Central memory CD8-positive, alpha-beta T cell (primary cell): ENCODE measurements around the gene POLR3E.
A peak's percentile ranks its signal among the peaks of the same experiment; 100 is the strongest.

Source experiments
- ATAC-seq: fragments of 150-1000 bp; cut with Tn5 transposase; replicated peaks from 2 replicates; pipeline ENCODE4 v1.10.0; 2022; ENCODE audit warnings: mild to moderate bottlenecking, moderate FRiP score, moderate number of reproducible peaks; ENCODE audit not compliant: poor library complexity, severe bottlenecking; ENCODE audit errors: extremely low read depth
- DNase-seq, 2 donors: peaks; one replicate each; pipeline ENCODE4 v3.0.0; 2021; ENCODE audit warnings: low spot score in 2 of 2
- H3K27ac Mint-ChIP-seq: one replicate; pipeline ENCODE4 v1.8.0; 2022; ENCODE audit warnings: low read depth, mild to moderate bottlenecking, moderate library complexity, mixed read lengths
- H3K27me3 Mint-ChIP-seq: one replicate; pipeline ENCODE4 v1.8.0; 2022; ENCODE audit warnings: mixed read lengths
- H3K36me3 Mint-ChIP-seq: one replicate; pipeline ENCODE4 v1.8.0; 2022; ENCODE audit warnings: mild to moderate bottlenecking, moderate library complexity, mixed read lengths; ENCODE audit not compliant: insufficient read depth
- H3K4me1 Mint-ChIP-seq: one replicate; pipeline ENCODE4 v1.8.0; 2022; ENCODE audit warnings: mixed read lengths
- H3K4me3 Mint-ChIP-seq: one replicate; pipeline ENCODE4 v1.8.0; 2022; ENCODE audit warnings: mild to moderate bottlenecking, moderate library complexity, mixed read lengths
- H3K9me3 Mint-ChIP-seq: one replicate; pipeline ENCODE4 v1.8.0; 2022; ENCODE audit warnings: mixed read lengths

Gene POLR3E

DNA sequence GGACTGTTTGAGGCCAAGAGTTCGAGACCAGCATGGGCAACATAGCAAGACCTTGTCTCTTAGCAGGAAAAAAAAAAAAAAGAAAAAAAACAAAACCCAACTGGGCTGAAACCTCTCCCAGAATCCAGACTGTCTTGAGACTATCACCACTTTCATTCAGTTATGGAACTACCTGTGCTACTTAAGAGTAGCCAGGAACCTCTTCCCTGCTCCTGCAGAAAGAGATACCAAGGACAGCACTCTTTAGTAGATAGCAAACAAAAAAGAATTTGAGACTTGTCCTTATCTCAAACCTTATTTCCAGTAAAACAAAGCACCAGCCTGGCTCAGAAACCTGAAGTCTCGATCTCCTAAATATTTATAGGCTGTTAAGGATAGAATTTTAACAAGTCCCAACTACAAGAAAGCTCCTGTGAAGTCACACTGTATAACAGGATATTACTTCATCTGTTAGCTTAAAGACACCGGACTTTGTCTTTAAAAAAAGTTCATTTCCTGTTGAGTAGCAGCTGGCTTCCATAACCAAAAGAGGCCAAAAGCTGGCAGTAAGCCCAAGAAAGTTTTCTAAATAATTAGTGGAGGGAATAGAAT, 72.1 kb downstream of the POLR3E start:
- no peaks in the 10 kb centered on the region for H3K9me3 Mint-ChIP-seq
- DNase-seq (no peak), ATAC-seq (no peak)
- H3K4me3 Mint-ChIP-seq, result peak overlapping the region; percentile 46
- H3K27ac Mint-ChIP-seq, result peak overlapping the region; percentile 32
- peaks cover 22% of the 10 kb centered on the region for H3K36me3 Mint-ChIP-seq
- no peaks in the 10 kb centered on the region for H3K27me3 Mint-ChIP-seq
- peaks cover 57% of the 10 kb centered on the region for H3K4me1 Mint-ChIP-seq

DNA sequence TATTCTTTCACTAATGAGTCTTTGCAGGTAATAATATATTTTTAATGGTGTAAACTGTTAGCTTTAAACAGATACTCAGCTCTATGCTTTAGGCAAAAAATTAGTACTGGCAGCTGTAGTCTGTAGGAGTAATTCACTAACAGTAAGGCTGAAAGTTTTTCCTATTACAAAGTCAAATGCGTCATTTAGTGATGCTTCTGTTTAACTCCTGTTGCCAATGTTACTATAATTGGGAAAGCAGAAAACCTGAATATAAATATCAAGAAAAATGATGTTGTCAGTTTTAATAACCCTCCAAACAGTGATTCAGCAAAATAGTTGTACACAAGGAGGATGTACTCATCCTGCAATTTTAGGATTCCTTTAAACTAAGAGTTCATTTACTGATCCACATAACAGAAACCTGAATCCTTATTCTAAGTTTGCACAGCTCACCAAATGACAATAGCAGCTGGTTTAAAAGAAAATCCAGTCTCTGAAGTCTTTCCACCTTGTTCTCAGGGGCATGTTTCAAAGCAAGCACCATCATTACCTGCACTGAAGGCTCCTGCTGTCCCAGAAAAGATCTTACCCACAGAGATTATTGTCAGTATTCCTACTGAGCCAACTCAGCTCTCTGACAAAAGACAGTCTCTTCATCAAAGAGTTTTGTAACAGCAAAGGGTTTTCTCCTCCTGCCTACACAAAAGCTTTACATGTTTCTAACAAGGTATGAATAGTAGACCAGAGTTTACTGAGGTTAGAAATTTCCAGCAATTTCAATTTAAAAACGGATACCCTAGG, 73.0 kb downstream of the POLR3E start:
- H3K27ac Mint-ChIP-seq, result no peak overlapping the region
- H3K36me3 Mint-ChIP-seq, result peaks cover 19% of the 10 kb centered on the region
- DNase-seq, result no peak
- ATAC-seq, result no peak
- no peaks in the 10 kb centered on the region for H3K27me3 Mint-ChIP-seq
- H3K4me3 Mint-ChIP-seq, result no peak overlapping the region
- no peaks in the 10 kb centered on the region for H3K9me3 Mint-ChIP-seq
- H3K4me1 Mint-ChIP-seq, result peaks cover 59% of the 10 kb centered on the region

DNA sequence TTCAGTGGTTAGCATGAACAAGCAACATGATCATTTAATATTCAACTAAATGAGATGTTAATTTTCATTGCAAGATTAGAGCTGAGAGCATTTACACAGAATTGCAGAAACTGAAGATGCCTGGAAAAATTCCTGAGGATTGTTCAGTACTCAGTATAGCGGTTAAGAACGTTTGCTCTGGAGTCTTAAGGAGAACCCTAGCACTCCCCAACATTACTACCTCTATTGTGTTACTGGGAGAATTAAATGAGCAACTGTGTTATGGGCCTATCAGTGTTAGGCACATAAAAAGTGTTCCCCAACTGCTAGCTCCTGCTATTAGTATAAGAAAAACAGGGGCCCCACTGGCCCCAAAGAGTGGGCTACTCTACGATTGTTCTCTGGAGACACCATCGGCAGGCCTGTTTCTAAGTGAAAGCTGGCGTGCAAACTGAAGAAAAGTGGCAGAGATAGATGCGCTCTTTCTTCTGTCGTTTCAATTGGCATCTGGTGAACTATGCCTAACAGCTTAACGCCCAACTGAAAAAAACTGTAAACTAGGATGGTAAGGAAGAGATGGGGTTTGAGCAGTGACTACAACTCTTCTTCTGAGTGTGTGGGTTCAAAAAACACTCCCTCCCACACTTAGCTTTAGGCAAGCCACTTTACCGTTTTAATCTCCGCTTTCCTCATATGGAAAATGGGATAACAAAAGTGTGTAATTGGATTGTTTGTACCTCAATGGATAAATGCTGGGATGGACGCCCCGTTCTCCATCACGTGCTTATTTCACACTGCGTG, 75.9 kb downstream of the POLR3E start:
- ATAC-seq (no peak), DNase-seq (no peak)
- Mint-ChIP-seq H3K27me3 (no peaks in the 10 kb centered on the region), H3K36me3 (peaks cover 22% of the 10 kb centered on the region), H3K4me1 (peaks cover 46% of the 10 kb centered on the region), H3K4me3 (peak overlapping the region; percentile 93), H3K27ac (peak overlapping the region; percentile 96), H3K9me3 (no peaks in the 10 kb centered on the region)

DNA sequence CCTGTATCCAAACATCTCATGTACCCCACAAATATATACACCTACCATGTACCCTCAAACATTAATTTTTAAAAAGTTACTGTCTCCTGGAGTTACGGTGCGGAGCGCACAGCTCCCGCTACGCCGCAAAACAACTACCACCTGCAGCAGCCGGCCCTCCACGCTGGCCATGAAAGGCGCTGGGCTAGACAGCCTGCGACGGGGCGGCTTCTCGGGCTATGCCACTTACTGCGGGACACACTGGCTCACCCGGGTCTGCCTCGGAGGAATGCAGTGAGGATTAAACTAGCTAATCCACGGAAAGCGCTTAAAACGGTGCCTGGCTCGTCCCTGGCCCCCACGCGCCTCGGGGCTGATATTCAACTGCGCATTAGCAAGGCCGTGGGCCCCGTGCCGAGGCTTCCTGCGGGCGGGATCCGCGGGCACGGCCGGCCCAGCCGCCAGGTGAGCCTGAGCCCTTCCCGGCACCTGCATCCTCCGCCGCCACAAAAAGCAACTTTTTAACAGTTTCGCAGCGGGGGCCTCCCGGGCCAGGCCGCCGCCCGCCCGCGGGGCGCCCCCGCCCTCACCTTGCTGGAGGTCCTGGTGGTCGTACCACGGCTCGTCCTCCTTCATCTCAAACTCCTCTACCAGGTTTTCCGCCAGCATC, 76.6 kb downstream of the POLR3E start:
- H3K9me3 Mint-ChIP-seq, result no peaks in the 10 kb centered on the region
- peaks cover 22% of the 10 kb centered on the region for H3K36me3 Mint-ChIP-seq
- peak overlapping the region; percentile 96 for H3K27ac Mint-ChIP-seq
- H3K4me3 Mint-ChIP-seq, result peak overlapping the region; percentile 93
- DNase-seq (peak; percentile 14 to 28), ATAC-seq (peak; percentile 27)
- no peaks in the 10 kb centered on the region for H3K27me3 Mint-ChIP-seq
- peaks cover 46% of the 10 kb centered on the region for H3K4me1 Mint-ChIP-seq

DNA sequence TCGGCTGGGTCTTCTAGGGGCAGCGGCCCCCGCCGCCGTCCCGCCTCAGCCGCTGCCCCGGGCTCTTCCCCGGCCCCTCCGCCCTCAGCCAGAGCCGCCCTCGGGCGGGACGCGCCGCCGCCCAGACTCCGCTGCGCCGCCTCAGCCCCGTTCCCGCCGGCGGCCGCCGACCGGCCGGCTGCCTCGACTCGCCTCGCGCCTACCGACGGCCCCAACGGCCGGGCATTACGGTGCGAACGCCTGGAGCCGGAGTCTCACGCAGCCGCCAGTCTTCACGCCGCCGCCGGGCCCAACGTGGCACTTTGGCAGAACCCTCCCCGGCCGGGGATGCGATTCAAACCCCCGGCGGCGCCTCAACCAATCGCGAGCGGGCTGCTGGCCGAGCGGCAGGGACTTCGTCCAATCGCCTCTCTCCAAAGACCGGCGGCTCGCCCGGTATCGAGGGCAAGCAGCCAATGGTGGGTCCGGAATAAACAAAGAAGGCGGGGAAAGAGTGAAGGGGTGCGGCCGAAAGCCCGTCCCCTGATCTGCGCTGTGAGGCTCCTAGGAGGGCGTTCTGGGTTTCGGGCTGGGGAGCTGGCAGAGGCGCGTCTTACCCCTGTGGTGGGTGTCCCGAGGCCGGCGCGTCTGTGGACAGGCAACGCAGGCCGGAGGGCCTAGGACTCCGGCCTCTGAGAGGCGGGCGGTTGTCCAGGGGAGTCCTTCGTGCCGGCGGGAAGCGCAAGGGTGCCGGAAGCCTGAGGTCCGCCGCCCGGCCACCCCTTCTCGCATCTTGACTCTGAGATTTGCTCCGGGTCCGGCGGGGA, 77.3 kb downstream of the POLR3E start, which contains the start of gene CDR2:
Gene CDR2, minus strand, starts transcription at position 309 of the 806 bp plus-strand sequence. CDS start 310 bp downstream, outside the sequence.
- peaks cover 40% of the 10 kb centered on the region for H3K4me1 Mint-ChIP-seq
- no peaks in the 10 kb centered on the region for H3K9me3 Mint-ChIP-seq
- DNase-seq (peak; percentile 95 to 97), ATAC-seq (peak; percentile 93)
- H3K4me3 Mint-ChIP-seq, result peak within 1 kb of the TSS; percentile 93
- no peaks in the 10 kb centered on the region for H3K27me3 Mint-ChIP-seq
- peaks cover 22% of the 10 kb centered on the region for H3K36me3 Mint-ChIP-seq
- peak within 1 kb of the TSS; percentile 96 for H3K27ac Mint-ChIP-seq

DNA sequence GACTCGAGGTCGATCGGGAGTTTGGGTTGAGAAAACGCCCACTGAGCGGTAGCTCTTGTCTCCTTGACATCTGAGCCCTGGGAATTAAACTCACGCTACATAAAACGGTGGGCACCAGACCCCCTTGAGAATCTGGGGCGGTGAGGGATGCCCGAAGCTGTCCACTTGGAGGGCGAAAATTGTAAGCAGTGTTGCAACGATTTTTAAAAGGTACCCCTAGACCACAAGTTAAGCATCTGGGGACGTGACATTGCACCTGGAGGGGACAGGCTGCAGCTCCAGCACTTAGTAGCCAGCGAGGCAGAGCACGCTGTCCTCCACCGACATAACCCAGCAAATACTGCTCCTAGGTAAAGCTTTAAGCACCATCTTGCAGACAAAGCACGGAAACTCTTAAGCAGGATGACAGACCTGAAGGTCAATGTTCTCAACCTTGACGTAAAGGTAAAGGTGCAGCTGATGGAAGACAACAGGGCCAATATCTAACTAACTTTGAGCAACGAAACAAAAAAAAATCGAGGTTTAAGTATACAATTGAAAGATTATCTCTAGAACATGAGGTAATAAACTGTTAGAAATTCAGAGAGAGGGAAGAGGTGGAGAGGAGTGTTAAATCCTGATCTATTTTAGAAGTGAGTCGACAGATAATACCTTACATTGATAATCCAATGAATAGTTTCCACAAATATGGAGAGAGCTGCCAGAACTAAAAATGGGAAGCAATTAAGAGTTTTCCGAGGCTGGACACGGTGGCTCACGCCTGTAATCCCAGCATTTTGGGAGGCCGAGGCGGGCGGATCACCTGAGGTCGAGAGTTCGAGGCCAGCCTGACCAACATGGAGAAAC, 78.1 kb downstream of the POLR3E start:
- Mint-ChIP-seq H3K27ac (peak overlapping the region; percentile 90), H3K4me3 (peak overlapping the region; percentile 93), H3K9me3 (no peaks in the 10 kb centered on the region), H3K4me1 (peaks cover 38% of the 10 kb centered on the region), H3K27me3 (no peaks in the 10 kb centered on the region), H3K36me3 (peaks cover 22% of the 10 kb centered on the region)
- ATAC-seq, result no peak
- DNase-seq, result no peak

DNA sequence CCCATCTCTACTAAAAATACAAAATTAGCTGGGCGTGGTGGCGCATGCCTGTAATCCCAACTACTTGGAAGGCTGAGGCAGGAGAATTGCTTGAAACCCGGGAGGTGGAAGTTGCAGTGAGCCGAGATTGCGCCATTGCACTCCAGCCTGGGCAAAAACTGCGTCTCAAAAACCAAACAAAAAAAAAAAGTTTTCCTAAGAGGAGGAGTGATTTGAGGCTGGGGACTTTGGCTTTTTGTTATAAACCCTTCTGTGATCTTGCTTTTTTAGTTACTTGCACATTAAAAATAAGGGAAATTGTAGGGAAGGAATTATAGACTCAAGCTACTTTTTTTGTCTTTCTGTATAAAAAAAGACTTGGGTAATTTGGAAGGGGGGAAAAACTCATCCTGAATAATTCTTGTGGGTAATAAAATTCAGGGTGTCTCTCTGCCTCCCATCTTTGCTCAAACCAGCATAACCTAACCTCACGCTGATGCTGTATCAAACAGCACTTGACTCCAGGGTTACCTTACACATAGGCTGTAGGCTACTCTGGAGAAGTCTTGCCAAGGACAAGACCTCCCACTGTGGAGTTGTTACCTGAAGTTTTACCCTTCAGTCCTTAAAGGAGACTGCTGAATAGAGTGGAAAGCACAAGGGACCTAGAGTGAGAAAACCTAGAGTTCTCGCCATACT, 78.9 kb downstream of the POLR3E start:
- Mint-ChIP-seq H3K4me3 (peak overlapping the region; percentile 93), H3K4me1 (peaks cover 38% of the 10 kb centered on the region), H3K9me3 (no peaks in the 10 kb centered on the region), H3K27ac (no peak overlapping the region), H3K36me3 (peaks cover 19% of the 10 kb centered on the region), H3K27me3 (no peaks in the 10 kb centered on the region)
- no peak for ATAC-seq
- no peak for DNase-seq

DNA sequence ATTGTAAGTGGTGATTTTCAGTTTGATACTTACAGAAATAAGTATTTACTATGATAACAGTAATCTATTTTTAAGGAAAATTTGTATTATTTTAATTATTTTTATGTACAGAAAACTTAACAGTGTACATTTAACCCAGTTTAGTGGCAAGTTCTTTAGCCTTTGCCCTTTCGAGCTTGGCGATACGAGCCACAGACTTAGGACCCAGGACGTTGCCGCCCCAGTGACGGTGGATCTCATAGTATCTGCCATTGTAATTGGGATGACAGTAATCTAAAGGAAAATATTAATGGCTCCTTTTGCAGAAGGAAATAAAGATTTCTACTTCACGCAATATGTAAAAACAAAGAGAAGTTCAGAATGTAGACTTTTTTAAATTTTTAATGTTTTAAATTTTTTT, 82.4 kb downstream of the POLR3E start:
- no peak overlapping the region for H3K4me3 Mint-ChIP-seq
- H3K9me3 Mint-ChIP-seq, result no peaks in the 10 kb centered on the region
- H3K4me1 Mint-ChIP-seq, result peaks cover 11% of the 10 kb centered on the region
- ATAC-seq (no peak), DNase-seq (no peak)
- H3K36me3 Mint-ChIP-seq, result peaks cover 5% of the 10 kb centered on the region
- H3K27me3 Mint-ChIP-seq, result no peaks in the 10 kb centered on the region
- H3K27ac Mint-ChIP-seq, result no peak overlapping the region

DNA sequence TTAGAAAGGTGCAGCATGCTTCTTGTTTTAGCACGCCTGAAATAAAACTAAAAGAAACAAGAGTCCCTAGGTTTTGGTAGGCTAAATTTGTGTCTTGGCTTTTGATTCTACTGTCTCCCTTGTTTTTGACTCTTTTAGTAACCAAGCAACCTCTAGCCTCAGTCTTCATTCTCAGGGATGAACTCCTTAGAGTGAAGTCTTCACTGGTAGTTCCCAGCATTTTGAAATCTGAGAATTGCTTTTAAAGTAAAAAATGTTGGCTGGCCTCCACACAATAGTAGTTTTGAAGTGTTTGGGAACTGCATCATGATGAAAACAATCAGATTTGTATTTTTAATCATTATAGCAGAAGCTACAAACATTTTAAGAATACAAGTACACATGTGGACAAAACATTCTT, 83.3 kb downstream of the POLR3E start:
- no peaks in the 10 kb centered on the region for H3K27me3 Mint-ChIP-seq
- no peak for DNase-seq
- H3K4me3 Mint-ChIP-seq, result no peak overlapping the region
- H3K4me1 Mint-ChIP-seq, result peaks cover 2% of the 10 kb centered on the region
- H3K27ac Mint-ChIP-seq, result no peak overlapping the region
- H3K36me3 Mint-ChIP-seq, result no peaks in the 10 kb centered on the region
- ATAC-seq, result no peak
- no peaks in the 10 kb centered on the region for H3K9me3 Mint-ChIP-seq

DNA sequence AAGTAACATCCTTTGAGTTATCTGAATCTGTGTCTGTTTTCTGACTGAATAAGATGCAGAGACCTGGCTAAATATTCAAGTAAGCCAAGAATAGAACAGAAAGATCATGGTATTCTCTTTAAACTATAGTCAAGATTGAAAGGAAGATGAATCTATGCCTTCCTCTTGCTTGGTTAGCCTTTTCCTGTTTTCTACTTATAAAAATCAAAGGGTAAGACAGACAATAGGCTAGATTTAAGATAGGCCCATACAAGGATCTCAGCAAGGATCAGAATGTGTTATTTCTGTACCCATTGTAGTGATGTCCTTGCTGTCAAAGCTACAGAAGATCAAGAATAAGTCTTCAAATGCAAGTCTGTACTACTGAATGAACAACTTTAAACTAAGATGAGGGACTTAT, 84.2 kb downstream of the POLR3E start:
- no peaks in the 10 kb centered on the region for H3K27me3 Mint-ChIP-seq
- H3K27ac Mint-ChIP-seq, result no peak overlapping the region
- no peak overlapping the region for H3K4me3 Mint-ChIP-seq
- DNase-seq, result no peak
- no peaks in the 10 kb centered on the region for H3K36me3 Mint-ChIP-seq
- no peaks in the 10 kb centered on the region for H3K9me3 Mint-ChIP-seq
- no peak for ATAC-seq
- H3K4me1 Mint-ChIP-seq, result no peaks in the 10 kb centered on the region

DNA sequence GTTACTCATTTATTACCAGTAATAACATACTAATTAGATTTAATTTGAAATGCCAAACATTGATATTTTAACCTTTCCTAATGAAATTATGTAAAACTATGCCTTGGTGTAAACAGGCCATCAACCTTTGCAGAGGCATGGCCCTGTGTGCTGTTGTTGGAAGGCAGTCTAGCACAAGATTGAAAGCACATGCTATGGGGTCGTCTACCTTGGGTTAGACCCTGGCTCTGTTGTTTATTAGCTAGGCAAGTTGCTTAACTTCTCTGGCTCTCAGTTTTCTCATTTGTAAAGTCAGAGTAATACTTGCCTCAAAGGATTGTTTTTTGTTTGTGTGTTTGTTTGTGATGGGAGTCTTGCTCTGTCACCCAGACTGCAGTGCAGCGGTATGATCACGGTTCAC, 86.6 kb downstream of the POLR3E start:
- ATAC-seq (no peak), DNase-seq (no peak)
- H3K36me3 Mint-ChIP-seq, result no peaks in the 10 kb centered on the region
- H3K27ac Mint-ChIP-seq, result no peak overlapping the region
- H3K4me1 Mint-ChIP-seq, result no peaks in the 10 kb centered on the region
- H3K4me3 Mint-ChIP-seq, result no peak overlapping the region
- no peaks in the 10 kb centered on the region for H3K9me3 Mint-ChIP-seq
- no peaks in the 10 kb centered on the region for H3K27me3 Mint-ChIP-seq
